NCI-H1436 (cell line): ENCODE results near the gene FABP1.

Experiments used
- DNase-seq: peaks from one replicate; lab custom pipeline; 2025; lab: John Stamatoyannopoulos, UW

The FABP1 gene

DNA sequence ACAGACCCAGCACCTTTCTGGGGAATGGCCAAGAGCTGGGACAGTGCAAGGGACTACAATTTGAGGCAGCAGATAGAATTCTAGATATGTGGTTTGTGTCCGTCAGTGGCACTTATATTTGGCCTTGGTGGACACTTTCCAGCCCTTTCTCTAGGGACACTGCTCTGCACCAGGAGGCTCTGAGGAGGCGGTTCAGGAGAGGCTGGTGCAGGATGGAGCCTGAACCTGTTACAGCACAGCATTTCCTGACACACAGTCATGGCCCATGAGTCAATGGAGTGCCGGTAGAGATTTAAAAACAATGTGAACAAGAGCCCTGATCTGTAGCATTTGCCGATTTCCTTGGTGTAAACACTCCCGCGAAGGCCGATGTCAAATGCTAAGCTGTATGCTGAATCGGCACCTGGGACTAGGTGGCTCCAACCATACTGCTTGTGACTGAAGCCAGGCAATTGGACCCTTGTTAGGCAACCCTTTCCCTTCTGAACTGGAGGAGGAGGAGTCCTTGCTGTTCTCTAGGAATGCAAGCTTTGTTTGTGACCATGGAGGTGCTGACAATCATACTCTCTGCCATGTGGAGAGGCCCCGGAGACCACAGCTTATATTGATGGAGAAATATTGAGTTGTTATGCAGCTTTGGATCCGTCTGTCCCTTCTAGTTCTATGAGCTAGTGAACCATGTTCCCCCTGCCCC is 11.9 kb downstream of the FABP1 start:
- DNase-seq: no peak

DNA sequence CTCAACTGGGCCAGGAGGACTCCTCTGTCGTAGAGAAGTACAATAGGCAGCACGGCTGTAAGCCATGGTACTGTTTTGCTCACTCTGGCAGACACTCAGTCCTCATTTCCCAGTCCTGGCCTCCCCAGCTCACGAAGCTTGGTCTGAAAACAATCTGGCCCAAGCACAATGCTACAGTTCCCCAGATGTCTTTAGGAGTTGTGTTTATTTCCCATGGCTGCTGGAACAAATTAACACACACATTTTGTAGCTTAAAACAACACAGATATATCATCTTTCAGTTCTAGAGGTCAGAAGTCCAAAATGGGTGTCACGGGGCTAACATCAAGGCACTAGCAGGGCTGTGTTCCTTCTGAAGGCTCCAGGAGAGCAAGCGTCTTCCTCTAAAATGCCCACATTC is 13.0 kb downstream of the FABP1 start:
- DNase-seq: no peak

DNA sequence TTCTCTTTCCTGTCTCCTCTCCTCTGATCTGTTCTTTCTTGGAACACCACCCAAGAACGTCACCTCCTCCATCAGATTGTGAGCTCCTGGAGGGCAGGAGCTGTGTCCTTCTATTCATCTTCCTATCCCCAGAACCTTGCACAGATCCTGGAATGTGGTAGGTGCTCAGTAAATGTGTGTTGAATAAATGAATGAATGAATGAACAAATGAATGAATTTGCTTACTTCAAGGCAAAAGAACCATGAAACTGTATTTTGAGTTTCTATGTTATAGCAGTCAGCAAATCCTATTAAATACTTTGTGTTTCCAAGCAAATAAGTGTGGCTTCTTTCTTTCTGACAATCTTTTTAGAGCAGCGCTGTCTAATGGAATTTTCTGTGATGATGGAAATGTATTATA is 14.8 kb downstream of the FABP1 start:
- no peak for DNase-seq

DNA sequence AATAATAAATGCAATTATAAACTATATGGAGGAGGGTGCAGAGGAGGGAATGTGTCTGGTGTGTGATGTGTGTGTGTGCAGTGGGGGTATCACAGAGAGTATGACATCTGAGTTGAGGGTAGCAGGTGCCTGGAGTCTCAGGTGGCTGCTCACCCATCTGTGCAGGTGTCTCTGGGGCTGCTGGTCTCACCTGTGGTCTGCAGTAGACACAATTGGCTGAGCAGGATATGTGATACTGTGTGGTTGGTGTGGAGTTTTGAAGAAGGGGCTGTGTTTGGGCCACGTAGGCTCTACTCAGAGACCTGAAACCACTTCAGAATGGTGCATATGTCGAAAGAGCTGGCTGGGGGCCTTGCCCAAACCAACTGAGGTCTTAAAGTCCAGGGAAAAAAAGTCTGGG is 17.0 kb downstream of the FABP1 start:
- DNase-seq: no peak

DNA sequence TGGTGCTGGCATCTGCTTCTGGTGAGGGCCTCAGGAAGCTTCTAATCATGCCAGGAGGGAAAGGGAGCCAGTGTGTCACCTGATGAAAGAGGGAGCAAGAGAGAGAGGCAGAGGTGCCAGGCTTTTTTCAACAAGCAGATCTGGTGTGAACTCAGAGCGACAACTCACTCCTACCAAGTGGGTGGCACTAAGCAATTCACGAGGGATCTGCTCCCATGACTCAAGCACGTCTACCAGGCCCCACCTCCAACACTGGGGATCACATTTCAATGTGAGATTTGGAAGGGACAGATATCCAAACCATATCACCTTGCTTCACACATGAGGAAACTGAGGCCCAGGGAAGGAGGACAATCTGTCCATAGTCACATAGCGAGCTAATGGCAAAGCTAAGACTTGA is 19.1 kb downstream of the FABP1 start:
- no peak for DNase-seq

DNA sequence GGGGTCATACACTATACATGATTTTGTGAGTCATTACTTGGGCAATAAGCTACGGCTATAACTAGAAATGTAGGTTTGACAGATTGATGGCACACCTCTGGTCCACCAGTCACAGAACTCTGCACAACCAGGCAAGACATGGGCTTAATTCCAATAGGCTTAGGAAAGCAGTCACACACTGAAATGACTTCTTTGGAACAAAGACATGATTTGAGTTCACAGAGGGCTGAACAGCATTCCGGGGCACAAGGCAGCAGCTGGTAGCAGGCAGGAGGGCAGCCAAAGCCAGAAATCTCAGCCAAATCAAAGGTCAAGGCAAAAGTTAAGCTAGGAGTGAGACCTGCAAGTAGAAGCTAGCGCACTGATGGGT is 27.4 kb downstream of the FABP1 start:
- no peak for DNase-seq

DNA sequence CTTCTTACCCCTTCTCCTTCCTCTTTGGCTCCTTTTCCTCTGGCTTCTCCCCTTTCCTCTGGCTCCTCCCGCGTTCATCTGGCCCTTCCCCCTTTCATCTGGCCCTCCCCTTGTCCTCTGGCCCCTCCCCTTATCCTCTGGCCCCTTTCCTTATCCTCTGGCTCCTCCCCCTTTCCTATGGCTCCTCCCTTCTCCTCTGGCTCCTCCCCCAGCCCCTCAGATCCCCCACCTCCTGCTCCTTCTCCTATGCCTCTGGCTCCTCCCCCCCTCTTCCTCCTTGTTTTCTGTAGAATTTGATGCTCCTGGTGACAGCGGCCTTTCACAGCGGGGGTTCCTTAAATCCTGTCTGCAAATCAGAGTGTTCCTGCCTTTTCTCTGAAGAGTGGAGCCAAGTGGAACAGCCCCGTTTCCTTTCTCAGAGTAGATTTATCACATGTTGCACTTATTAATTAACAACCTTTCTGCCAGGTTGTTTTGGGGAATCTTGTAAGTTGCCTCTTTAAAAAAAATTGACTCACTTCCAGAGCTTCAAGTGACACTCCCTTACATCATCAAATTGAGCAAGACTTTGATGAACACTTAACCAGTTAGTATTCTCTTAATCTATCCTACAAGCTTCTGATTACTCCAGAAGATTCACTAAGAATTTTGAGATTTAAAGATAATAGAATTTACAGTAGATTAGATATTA is 27.9 kb downstream of the FABP1 start:
- no peak for DNase-seq

DNA sequence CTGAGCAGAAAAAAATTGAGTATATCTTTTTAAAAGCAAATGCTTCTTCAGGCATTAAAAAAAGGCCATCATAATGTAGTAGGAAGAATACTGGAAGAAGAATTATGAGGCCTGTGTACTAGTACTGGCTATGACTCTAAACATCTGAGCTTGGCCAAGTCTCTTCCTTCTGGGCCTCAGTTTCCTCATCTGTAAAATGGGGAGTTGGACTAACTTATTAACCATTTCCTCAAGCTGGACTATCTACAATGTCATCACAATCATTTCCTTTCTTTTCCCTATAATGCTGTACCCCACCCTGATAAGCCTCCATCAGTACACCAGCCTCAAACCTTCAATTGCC is 29.3 kb downstream of the FABP1 start:
- DNase-seq: no peak

DNA sequence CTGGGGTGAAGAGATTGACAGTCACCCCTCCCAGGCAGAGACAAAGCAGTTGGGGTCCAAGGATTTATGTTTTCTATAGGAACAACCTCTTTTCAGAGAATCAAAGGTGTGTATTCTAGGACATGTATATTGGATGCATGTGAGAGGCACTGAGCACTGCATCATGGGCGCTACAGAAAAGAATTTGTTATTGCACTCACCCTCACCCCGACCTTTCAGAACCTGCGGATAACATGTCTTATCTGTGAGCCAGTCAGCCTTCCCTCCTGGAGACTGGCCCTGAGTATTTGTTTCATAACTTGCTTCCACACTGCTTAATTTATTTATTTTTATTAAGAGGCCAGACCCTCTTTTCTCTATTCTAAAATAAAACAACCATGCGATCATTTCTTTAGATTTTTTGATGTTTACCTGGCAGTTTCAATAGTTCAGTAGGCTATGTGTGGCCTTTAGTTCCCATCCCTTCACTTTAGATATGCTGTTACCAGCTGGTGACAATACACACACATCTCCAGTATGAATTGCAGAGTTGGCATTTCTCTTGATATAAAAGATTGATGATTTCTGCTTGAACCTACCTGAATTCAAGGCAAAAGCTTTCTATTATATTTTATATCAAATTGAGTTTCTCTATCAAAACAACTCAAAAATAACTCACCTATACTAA is 29.8 kb downstream of the FABP1 start:
- no peak for DNase-seq

DNA sequence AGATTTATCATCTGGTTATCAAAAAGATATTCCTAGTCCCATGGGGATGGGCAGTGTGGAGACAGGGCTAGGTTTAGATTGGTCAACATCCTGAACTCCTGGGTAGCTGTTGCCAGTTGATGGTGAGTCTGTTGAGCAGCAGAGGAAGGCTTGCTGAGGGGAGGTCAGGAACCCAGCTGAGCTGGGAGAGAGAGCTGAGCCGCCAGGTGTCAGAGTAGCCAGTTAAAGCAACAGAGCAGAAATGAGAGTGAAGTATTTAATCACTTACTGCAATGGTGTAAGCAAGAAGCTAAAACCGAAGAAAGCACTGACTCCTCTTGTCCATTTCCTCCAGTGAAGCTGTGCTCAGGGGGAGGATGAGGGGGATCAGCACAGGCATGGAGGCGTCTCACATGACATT is 30.7 kb downstream of the FABP1 start:
- DNase-seq: no peak

DNA sequence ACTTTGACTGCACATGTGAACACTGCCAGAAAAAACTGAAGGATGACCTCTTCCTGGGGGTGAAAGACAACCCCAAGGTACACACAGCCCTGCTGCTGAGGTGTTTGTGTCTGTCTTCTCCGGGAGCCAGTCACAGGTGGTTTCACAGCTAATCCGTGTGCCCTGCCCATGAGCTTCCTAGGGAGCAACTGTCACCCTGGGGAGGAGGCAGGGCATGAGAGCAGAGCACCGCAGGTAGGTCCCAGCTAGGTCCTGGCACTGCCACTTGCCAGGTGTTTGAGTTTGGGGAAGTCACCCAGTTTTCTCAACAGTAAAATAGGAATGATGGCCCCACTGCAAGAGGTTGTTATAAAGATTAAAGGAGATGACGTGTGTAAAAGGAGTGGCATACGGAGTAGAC is 31.2 kb downstream of the FABP1 start:
- DNase-seq: no peak

DNA sequence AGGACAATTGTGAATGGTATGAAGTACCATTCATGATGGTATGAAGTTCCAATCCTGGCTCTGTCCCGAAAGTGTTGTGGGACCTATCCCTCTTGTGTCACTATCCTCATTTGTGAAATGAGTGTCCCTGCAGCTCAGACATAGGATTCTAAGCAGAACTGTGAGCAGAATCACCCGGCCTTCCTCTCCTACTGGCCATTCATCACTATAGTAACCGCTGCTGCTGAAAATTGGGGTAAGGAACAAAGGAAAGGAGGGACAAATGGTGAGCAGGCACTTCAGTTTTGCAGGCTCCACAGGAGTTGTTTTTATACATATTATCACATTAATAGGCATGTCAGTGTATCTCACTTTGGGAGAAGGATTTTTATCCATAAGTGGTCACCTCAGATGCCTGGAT is 32.8 kb downstream of the FABP1 start:
- no peak for DNase-seq

DNA sequence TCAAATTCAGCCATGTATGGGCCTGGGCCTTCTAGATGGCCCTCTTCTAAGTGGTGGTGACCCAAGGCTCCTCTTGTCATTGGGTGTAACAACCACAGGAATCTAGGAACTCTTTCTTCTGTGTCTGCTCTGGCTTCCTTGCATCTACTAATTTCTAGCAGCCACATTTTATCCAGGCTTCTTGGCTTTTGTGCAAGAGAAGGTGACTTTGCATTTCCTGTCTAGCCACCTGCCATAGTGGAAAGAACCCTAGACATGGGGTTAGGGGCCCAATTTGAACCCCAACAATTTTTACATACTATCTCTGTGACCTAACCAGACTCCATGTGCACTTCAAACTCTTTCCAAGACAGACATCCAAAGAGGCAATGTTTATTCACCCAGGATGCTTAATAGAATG is 35.1 kb downstream of the FABP1 start:
- no peak for DNase-seq

DNA sequence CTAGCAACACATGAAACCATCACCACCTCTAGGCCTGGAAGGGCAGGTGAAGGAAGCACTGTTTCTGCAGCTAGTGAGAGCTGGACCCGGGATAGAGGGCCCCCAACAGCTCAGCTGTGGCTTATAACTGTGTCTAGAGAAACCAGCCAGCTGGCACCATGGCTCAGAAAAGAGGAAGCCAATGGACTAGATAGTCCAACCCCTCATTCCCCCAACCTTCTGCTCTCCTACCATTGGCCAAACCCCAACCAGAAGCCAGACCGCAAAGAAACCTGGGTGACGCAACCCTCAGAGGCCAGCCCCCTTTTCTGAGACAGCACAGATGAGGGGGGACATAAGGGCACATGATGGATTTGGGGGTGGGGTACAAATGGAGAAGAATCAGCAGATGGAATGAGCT is 35.9 kb downstream of the FABP1 start:
- no peak for DNase-seq

DNA sequence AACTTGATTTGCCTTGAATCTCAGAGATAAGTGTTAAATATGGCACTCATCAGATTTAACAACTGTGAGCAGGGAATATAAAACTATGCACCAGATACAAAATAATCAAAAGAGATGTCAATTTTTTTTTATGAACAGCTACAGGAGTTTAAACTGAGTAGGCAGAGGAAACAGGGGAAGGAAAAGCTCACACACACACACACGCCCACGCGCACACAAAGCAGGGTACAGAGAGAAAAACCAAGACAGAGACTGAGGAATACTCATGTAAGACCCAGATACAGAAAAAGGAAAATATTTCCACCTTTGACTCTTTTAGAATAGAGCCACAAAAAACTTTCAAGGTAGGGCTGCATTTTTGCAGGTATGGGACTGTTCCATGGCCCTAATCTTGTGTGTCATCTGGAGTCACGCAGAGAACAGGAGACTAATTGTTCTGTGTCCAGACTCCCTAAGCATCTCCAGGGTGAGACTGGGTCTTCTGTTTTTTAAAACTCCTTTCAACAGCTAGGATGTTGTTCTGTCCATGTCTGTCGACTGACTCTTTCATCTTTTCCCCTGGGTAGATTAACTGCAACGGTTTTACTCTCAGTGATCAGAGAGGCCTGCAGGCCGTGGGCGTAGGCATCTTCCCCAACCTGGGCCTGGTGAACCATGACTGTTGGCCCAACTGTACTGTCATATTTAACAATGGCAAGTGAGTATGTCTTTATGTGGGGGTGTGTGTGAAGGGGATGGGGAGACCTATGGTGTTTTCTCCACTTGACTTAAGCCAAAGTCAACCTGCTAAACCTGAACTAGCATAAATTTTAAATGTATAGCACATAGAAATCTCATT is 37.2 kb downstream of the FABP1 start:
- DNase-seq: no peak

DNA sequence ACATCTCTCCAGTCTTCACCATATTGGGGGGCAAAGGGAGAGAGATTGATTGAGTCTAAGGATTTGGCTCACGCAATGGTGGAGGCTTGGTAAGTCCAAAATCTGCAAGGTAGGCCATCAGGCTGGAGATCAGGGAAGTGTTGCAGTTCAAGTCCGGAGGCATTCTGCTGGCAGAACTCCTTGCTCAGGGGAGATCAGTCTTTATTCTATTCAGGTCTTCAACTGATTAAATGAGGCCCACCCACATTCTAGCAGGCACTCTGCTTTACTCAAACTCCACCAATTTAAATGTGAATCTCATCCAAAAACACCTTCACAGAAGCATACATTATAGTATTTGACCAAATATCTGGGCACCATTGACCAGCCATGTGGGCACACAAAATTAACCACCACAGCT is 38.9 kb downstream of the FABP1 start:
- DNase-seq: no peak

DNA sequence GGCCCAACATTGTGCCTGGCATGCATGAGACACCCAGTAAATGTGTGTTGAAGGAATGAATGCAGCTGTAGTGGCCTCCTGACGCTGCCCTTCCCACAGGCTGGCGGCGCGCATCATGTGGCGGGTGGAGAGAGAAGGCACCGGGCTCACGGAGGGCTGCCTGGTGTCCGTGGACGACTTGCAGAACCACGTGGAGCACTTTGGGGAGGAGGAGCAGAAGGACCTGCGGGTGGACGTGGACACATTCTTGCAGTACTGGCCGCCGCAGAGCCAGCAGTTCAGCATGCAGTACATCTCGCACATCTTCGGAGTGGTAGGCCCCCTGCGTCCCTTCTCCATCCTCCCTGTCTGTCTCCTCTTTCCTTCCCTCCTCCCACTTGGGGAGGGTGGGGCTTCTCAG is 40.1 kb downstream of the FABP1 start:
- no peak for DNase-seq

DNA sequence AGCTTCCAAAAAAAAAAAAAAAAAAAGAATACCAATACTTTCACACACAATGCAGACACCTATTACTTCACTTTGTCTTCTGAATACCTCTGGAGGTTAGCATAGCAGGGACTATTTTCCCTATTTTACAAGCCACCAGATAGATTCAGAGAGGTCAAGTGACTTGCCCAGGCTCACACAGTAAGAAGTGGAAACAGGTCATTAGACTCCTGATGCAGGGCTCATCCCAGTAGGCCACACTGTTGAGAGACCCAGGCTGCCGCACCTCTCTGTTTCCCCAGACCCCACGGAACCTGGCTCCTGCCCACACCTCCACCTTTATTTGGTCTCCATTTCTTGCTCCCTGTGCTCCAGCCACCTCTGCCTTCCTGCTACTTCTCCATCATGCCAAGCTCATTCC is 40.8 kb downstream of the FABP1 start:
- no peak for DNase-seq

DNA sequence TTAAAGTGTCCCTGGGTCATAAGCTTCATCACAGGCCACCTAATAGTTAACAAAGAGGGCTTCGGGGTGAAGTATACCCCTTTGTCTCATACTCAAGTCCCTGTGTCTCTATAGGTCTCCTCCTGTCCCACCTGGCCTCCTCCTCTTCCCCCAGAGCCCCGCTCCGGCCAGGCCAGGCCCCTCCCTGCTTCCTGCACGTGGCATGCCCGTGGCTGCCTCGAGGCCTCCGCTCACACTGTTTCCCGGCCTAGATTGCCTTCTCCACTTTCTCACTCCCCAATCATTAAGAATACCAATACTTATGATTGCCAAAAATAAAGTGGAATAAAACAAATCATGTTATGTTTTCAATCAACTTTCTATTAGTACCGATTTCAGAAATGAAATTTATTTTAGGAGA is 41.5 kb downstream of the FABP1 start:
- no peak for DNase-seq

DNA sequence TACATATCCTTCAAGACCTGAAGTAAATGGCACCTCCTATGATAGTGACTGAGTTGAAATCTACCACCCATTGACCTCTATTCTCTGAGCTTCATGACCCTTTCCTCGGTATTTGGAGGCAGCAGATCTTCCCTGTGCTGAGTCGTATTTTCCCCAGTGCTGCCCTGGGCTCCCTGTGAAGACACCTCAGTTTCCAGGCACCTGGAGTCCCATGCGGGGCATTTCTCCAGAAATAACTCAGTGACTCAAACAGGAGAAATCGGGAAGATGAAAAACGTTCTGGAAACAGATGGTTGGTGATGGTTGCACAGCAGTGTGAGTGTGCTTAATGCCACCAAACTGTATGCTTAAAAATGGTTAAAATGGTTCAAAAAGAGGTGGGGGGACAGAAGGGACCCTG is 42.3 kb downstream of the FABP1 start:
- no peak for DNase-seq

DNA sequence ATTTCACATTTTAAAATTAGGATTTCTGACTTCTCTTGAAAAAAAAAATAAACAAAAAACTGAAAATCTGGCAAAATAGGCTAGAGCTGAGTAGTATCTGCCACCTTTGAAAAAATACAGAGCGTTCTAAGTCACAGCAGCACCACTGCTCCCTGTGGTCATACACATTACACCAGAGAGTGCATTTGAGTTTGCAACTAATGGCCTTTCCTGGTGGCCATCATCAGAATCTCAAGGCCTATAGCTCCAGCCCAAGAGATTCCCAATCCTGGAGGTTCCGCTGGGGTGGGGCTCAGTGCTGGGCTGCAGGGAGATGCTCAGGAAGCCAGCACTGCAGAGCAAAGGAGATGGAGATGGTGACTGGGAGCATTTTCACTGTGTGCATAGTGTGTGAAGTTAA is 42.8 kb downstream of the FABP1 start:
- no peak for DNase-seq

DNA sequence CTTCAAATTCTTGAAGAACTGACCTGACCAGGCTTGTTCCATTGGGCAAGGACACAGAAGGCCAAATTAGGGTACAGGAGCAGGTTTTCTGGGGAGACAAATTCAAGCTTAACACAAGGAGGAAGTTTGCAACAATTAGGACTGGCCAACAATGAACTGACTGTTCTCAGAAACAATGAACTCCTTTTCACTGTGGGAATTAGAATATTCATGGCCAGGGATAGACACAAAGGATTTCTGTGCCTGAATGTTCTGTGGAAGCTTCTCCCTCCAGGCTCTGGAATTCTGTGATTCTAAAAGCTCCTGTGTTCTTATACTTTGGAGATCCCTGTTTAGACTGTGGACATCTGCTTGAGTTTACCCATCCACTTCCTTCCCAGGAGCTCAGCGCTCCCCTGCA is 45.1 kb downstream of the FABP1 start:
- DNase-seq: no peak
